ENCODE data around the gene IZUMO4. TPM values are rescaled to one million over a fixed set of nuclear protein-coding genes. Genes with fewer than 3 reads are reported as not detected.

Gene IZUMO4
- total and polyA plus RNA-seq, 2 donors (not counting 1 experiment from before 2014, with no cell fraction given), result 34.8 to 93.9 TPM

GRCh38 chr19:2080336-2080988, 16.3 kb upstream of the IZUMO4 start:
- Mint-ChIP-seq H3K4me1 (peaks cover 69% of the 10 kb centered on the region), H3K27me3 (no peaks in the 10 kb centered on the region)
- WGBS (ENCODE audit: insufficient coverage), result 80% methylated on average over 16 of the region's 23 CpGs

More at GRCh38 chr19:2080336-2080988, 16.3 kb upstream of the IZUMO4 start:
- peak overlapping the region; percentile 44 to 99 for H3K27ac ChIP-seq (ENCODE audit: low read length in 2 of 2)
- peaks cover 46 to 61% of the 10 kb centered on the region in 2 donors for H3K4me1 ChIP-seq (ENCODE audit: control insufficient read depth in 2 of 2, insufficient read depth in 2 of 2, low read length in 2 of 2)
- H3K4me3 ChIP-seq (ENCODE audit: control extremely low read depth in 1 of 5, extremely low read depth in 1 of 5, insufficient read depth in 1 of 5, low read depth in 2 of 5, low read length in 4 of 5), result peak overlapping the region in 1 of 5 experiments; percentile 8
- Mint-ChIP-seq H3K27ac (peak overlapping the region; percentile 90), H3K9me3 (ENCODE audit: insufficient read depth) (no peaks in the 10 kb centered on the region), H3K4me3 (peak overlapping the region; percentile 77)
- TF ChIP-seq EZH2 (IDR thresholded peaks at IDR 0.05; ENCODE audit: borderline replicate concordance, insufficient read depth, low read depth, low read length, poor library complexity, severe bottlenecking), result no peak
- no peak for TF ChIP-seq CTCF (IDR thresholded peaks at IDR 0.05)
- H3K27me3 ChIP-seq (replicated peaks in 1 of 4; ENCODE audit: control extremely low read depth in 1 of 4, control insufficient read depth in 3 of 4, insufficient read depth in 4 of 4, low read length in 3 of 4), result no peaks in the 10 kb centered on the region
- peaks cover 0 to 67% of the 10 kb centered on the region in 2 experiments for H3K36me3 ChIP-seq (replicated peaks in 1 of 2; ENCODE audit: control extremely low read depth in 1 of 2, control insufficient read depth in 1 of 2, extremely low read depth in 1 of 2, insufficient read depth in 2 of 2, low read length in 1 of 2)
- DNase-seq, result no peak
- no peak overlapping the region for H3K9ac ChIP-seq (ENCODE audit: low read length)
- intact Hi-C loops (cut with micrococcal nuclease), result loop anchor here (10.0 kb wide), 1 partner anchor 544 kb away; no protein-coding TSS in a partner anchor
- H3K9me3 ChIP-seq (ENCODE audit: control extremely low read depth in 1 of 3, control insufficient read depth in 2 of 3, insufficient read depth in 1 of 3, low read length in 2 of 3), result no peaks in the 10 kb centered on the region
- H3K79me2 ChIP-seq (ENCODE audit: control insufficient read depth, insufficient read depth, low read length), result peaks cover 98% of the 10 kb centered on the region
- H4K20me1 ChIP-seq (ENCODE audit: control insufficient read depth, insufficient read depth, low read length, poor library complexity, severe bottlenecking), result peaks cover 88% of the 10 kb centered on the region
- CTCF ChIA-PET, result interaction anchor here (0.6 to 1.7 kb wide), 4 partner anchors 9 to 150 kb away, joined by 3 to 5 read pairs (median 3); no protein-coding TSS in a partner anchor
- peak overlapping the region; percentile 51 for H3K4me2 ChIP-seq (replicated peaks; ENCODE audit: low read depth, low read length, poor library complexity, severe bottlenecking)
- POLR2A ChIA-PET, result interaction anchor here (1.1 to 1.4 kb wide), 2 partner anchors 11 to 38 kb away, joined by 3 read pairs; no protein-coding TSS in a partner anchor
- no peak for ATAC-seq (ENCODE audit: low read depth)
- H2AFZ ChIP-seq (ENCODE audit: insufficient read depth, low read depth, low read length, poor library complexity, severe bottlenecking), result no peak overlapping the region

Measured in B cell (primary cell).